HG02610 (cell line): ENCODE results near the gene TLCD4.

Experiments used
- ATAC-seq: cut with Tn5 transposase; IDR thresholded peaks from one replicate; pipeline ENCODE4 v1.9.1; 2021; ENCODE audit warnings: mild to moderate bottlenecking, moderate library complexity; ENCODE audit not compliant: unreplicated experiment

The TLCD4 gene

DNA sequence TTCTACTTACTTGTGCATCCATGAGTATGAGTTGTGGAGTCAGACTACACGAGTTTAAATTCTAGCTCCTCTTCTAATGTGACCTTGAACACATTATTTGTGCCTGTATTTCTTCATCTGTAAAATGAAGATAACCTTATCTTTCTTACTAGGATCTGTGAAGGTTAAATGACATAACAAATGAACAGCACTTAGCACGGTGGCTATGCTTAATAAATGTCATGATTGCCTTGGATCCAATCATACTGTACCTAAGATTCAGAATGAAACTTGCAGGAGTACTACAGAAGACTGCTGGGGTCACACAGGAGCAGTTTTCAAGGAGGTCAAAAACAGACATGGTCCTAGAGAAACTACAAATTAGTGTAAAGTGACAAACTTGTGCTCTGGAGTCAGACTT lies 22.2 kb upstream of the TLCD4 start:
- ATAC-seq: no peak

DNA sequence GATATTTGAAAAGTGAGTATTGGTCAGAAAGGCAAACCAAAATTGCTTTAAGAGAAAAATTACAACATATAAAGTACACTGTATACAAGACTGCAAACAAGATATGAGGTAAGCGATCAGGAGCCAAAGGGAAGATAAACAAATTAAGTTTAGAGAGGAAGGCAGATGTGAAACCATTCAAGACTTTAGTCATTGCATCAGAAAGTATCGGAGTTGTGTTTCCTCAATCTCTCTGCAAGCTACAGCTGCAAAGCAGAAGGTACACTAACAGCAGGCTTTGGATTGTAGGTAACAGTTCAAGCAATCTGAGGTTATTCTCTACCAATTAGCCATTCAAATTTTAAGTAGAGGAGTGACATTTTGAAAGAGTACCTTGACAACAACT lies 21.3 kb upstream of the TLCD4 start:
- ATAC-seq: no peak

DNA sequence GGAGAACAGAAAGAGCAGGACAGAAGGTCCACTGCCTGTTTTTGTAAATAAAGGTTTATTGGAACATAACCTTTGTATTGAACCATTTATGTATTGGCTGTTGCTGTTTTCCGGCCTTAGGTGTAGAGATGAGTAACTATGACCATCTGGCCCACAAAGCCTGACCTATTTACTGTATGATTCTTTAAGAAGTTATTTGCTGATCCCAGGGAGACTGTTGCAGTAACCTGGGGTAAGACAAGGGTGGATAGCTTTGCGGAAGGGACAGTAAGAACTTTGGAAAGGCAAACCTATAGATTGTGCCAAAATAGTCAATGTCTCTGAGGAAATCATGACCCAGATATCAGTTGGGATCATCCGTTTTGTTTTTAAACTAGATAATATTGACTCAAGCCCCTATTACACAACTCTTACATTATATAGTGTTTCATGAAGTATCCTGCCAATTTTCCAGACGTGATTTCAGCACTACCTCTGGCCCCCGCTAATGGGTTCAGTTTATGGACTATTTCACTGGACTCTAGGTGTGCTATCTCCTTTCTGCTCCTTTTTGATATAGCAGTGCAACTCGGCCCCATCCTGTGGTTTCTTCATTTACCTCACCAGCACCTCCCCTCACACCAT lies 20.8 kb upstream of the TLCD4 start:
- no peak for ATAC-seq

DNA sequence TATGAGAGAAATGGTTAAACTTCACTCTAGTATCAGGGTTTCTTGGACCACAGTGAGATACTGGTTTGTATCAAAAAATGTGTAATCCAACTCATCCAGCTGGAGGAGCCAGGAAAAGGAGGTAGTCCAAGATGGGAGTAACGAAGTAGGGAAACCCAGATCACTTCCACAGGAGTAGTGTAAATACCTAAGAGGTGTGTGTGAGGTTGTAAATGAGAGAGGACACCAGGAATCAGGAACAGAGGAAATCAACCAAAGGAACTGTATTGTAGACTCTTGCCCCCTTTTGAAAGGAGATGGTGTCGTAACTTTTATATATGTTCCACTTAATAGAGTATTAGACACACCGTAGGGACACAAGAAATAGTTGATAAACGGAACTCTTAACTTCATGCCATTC lies 19.7 kb upstream of the TLCD4 start:
- no peak for ATAC-seq

DNA sequence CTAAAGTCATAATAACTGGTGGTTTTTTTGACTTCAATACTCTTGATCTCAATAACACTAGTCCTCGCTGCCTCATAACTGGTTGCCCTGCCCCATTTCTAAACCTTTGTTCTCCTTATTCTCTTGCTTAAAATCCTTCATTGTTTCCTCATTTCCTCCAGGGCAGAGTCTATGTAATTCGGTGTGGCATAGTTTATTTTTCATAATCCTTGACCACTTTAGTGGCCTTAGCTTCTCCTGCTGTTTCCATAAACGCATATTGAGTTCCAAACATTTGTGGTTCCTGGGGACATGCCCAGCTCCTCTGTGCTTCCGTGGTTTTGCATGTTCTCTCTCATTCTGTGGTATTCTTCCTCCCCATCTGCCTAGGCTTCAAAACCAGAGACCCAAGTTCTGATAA lies 19.0 kb upstream of the TLCD4 start:
- ATAC-seq: no peak

DNA sequence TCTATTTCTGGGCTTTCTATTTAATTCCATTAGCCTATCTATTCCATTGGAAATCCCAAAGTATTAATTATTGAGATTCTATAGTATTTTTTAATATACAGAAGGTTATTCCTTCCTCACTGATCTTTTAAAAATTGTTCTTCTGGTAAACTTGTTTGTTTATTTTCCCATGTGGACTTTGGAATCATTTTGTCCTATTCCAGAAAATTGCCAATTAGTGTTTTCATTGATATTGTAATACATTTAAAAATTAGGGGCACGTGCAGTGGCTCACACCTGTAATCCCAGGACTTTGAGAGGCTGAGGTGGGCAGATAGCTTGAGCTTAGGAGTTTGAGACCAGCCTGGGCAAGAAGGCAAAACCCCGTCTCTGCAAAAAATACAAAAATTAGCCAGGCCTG lies 8.4 kb upstream of the TLCD4 start:
- no peak for ATAC-seq

DNA sequence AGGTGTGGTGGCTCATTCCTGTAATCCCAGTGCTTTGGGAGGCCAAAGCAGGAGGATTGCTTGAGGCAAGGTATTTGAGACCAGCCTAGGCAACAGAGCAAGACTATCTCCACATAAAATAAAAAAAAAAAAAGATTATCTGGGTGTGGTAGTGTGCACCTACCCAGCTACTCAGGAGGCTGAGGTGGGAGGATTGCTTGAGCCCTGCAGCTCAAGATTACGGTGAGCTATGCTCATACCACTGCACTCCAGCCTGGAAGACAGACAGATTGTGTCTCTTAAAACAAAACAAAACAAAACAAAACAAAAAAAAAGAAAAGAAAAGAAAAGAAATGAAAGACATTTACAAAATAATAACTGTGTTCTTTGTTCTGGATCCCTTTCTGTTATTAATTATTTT lies 6.1 kb upstream of the TLCD4 start:
- no peak for ATAC-seq

DNA sequence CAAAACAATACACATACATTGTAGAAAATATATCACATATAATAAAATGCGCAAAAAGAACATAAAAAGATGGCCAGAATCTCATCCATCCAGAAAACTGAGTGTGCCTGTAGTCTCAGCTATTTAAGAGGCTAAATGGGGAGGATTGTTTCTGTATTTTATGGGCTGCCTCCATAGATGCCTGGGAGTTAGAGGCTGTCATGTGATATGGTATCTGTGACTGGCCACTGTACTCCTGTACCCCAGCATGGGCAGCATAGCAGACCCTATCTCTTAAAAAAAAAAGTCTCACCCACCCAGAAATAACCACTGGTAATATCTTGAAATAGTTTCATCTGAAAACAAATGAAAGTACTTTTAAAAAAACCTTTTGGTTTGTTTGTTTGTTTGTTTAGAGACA lies 3.5 kb upstream of the TLCD4 start:
- ATAC-seq: no peak

DNA sequence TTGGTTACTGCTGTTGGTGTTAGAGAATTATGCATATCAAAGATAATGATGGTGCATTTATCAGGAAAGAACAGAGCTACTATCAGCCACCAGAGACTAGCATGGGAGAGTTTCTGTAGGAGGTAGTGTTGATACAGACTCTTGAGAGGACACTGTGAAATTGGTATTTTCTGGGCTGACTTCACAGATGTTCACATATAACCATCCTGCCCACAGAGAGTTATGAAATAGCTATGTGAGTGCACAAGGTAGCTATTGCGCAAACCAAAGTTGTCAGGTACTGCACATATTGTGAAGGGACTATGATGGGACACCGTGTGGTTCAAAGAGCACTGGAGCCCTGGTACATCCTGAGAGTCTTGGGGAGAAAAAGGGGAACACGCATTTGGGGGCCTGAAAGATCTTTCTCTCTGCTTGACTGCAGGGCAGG lies 1.4 kb upstream of the TLCD4 start:
- ATAC-seq: no peak

DNA sequence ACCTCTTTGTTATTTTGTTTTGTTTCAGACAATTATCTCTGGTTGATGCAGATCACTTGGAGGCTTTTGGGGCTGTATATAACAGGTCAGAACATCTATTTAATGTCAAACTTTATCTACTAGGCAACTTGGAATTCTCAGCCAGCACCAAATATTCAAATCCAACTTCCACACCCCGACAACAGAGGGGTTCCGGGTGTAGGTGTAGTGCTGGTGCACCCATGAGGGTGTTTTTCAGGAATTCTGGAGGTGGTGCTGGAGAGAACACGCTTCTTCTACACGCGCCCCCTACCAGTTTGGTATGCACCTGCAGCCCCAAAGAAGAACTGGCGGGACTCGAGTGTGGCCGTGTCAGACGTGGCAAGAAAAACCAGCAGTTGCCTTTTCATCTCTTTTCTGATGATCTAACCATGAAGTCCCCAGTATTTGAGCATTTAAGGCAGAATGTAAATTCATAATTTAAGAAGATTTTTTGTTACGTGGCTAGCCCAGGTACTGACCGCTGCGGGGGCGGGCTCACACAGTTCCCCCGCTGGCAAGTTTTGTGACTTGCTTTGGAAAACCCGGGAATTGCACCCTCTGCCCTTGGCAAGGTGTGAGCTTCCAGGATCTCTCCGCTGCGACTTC lies 462 bp upstream of the TLCD4 start:
- ATAC-seq: peak; percentile 52

DNA sequence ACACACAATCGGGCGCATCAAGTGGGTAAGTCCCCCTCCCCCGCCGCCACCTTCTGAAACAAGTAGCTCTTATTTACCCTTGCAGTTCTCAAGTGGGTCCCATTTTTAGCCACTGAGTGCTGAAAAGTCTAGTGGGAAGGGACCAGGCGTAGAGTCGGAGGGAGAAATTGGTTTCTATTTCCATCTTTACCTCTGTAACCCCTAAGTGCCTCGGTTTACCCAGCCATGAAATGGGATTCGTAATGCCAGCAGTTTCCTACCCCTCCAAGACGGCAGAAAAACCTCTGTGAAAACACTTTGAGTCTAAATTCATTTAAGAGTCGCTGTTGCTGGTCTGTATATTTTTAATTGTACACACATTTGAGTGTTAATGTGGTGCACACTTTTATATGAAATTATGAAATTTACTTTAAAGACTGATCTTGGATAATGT lies 928 bp downstream of the TLCD4 start:
- no peak for ATAC-seq

DNA sequence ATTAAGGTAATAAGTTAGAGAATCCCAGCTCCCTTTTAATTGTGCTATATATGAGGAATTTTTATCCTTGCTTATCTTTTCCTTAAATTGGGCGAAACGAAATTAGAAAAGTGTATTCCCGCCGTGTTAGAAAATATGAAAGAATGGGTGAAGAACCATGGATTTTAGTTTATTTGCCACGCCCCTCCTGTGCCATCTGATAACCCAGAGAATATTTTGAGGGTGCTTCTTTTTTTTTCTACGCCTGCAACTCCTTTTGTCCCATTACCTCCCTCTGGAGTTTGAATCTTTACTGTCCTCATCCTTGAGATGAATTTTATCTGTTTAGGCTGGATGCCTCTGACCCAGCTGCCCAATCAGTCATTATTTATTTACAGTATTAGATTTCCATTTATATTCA lies 1.6 kb downstream of the TLCD4 start:
- ATAC-seq: no peak

DNA sequence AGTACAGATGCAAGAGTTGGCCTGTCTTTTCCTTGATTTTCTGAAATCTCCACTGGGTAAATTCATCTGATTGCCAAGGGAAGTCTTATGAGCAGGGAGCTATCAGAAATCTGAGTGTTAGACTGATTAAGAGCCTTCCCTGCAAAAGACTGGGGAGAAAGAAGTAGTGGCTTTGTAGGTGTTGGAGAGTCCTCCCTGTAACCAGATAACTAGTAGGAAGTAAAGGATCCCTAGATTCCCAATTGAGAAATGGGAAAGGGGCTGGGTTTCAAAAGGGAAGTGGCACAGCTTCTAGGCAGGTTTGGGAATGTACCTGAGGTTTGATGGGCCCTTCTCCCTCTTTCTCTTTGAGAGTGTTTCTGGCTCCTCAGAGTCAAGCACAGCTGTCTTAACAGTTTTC lies 2.1 kb downstream of the TLCD4 start:
- no peak for ATAC-seq

DNA sequence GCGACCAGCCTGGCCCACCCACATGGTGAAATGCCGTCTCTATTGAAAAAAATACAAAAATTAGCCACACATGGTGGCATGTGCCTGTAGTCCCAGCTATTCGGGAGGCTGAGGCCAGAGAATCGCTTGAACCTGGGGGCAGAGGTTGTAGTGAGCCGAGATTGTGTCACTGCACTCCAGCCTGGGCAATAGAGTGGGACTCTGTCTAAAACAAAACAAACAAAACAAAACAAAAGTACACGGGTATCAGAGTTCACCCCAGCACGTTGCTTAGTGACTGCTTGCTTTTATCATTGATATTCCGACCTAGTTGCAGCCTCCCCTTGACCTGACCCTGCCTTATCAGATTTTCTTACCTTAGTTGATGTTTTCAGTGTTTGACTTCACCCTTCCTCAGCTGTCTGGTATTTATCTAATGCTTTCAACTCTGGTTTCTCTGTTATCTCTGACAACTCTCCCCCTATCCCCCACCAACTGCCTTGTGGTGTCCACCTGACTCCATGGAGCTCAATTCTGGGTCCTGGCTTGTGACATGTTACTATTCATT lies 5.1 kb downstream of the TLCD4 start:
- ATAC-seq: no peak

DNA sequence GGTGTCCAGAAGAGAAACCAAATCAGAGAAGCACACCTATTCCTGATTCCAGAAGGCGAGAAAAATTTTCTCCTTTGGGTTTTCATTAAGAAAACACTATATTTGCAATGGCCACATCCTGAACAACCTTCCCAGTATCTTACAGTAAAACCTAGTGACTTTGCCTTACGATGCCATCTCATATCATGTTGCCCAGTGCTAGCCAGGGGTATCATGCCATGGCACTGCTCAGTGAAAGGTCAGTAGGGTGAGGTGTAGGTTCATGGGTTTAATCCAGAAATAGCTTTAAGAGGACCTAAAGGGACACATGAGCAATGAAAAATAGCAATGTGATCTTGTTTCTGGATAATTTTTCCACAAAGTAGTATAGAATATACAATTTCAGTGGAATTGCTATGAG lies 7.2 kb downstream of the TLCD4 start:
- ATAC-seq: no peak

DNA sequence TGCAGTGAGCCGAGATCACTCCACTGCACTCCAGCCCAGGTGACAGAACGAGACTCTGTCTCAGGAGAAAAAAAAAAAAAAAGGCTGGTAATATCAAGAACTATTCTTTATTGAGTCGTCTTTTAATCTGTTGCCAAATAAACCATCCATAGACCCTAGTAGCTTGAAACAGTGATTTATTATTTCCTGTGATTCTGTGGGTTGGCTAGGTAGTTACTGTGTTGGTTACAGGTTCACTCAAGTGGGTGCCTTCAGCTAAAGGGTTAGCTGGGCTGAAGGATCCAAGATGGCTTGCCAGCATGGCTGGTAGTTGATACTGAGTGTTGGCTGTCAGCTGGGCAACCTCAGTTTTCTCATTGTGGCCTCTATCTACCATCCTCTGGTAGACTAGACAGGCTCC lies 9.2 kb downstream of the TLCD4 start:
- ATAC-seq: no peak

DNA sequence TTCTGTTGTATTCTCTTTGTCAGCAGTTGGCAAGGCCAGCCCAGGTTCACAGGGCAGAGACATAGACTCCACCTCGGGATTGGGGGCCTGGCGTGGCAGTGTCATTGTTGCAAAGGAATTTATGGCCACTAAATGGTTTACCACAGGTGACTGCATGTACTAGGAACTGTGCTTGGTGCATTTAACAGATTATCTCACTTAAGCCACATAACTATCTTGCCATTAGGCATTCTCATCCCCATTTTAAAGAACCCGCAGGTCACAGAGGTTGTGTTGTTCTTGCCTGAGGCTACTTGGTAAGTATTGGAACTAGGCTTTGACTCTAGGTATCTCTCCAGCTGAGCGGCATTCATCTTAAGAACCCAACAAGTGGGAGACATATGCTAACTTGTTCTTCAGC lies 9.7 kb downstream of the TLCD4 start:
- ATAC-seq: no peak

DNA sequence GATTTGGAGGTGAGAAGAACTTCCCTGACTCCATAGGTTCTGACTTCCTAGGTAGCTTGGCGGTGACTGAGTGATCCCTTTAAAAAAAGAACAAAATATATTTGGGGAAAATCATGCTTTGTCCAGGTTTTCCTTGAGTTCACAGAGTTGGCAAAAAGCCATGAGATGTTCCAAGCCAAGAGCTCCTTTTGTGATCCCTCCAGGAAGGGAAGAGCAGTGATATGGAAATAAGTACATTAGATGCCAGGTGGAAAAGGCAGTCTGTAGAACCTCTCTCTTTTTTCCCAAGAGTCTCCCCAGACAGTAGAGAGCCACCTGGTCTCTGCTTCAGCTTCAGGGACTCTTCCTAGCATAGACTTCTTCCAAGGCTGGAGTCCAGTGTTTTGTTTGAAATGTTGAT lies 10.2 kb downstream of the TLCD4 start:
- no peak for ATAC-seq

DNA sequence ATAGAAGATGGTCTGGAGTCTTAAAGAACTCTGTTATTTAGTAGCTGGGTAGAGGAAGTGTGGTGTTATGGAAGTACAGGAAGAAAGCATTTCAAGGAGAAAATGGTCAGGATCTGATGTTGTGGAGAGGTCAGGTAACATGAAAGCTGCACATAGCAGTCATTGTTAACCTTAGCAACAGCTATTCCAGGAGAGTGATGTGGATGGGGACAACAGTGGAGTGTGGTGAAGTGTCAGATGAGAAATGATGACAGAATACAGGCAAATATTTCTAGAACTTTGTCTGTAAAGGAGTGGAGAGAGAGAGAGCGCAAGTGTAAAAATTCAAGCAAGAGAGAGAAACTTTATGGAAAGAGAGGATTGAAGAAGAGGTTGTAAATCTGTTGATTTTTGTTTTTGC lies 15.6 kb downstream of the TLCD4 start:
- no peak for ATAC-seq

DNA sequence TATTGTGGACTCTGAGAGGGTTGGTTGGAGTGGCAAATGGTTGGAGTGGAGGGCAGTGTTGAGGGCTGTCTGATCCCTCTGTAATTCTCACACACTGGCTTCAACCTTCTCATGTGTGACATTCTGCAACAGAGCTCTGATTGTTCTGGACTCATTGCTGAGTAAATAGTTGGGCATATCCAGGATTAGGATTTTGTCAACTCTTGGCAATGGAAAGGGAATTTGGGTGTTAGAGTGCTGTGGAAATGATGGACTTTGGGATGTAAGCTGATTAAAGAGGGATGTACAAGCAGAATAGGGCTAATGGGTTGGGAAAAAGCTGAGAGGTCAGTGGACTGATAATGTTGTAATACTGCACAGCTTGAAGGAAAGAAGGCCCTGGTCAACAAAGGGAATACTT lies 16.5 kb downstream of the TLCD4 start:
- ATAC-seq: no peak

DNA sequence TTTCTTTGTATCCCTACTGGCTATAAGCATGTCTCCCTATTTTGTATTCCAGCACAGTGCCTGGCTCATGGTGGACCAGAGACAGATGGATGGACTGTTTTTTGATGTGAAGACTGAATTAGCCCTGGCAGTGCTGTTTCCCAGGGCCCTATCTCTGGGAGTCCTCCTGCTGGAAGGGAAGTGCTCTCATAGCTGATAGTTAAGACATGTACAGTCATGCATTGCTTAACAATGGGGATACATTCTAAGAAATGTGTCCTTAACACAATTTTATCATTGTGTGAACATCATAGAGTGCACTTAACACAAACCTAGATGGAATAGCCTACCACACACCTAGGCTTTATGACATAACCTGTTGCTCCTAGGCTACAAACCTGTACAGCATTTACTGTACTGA lies 21.1 kb downstream of the TLCD4 start:
- ATAC-seq: no peak

DNA sequence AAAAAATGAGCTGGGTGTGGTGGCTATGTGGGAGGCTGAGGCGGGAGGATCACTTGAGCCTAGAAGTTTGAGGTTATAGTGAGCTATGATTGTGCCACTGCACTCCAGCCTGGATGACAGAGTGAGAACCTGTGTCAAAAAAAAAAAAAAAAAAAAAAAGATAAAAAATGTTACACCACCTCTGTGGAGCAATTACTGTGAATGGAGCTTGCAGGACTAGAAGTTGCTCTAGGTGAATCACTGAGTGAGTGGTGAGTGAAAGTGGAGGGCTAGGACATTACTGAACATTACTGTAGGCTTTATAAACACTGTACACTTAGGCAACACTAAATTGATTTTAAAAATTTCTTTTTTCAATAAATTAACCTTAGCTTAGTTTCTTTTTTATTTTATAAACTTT lies 21.9 kb downstream of the TLCD4 start:
- no peak for ATAC-seq

DNA sequence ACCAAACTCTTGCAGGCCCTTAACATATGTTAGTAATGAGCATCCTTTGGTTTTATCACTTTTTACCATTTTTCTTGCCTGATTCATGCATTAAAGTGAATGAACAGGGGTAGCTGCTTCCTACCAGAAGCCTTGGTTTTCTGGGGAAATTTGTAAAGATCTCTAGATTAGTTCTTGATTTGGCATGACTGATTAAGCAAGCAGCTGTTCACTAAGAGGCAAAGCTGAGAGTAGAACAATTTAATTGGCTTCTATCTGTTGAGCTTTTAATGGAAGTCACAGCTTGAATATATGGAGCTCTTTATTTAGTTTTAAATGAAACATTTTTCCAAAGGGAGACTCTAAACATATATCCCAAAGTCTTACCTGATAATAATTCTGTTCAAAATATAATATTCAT lies 23.6 kb downstream of the TLCD4 start:
- no peak for ATAC-seq
